NB4 (cell line): ENCODE data around the gene OBSL1.

ENCODE experiments used
- DNase-seq: peaks from one replicate; pipeline ENCODE4 v3.0.0; 2010; ENCODE audit warnings: low read depth
- H3K4me3 ChIP-seq: one replicate; pipeline ENCODE4 v1.5.1; 2011; ENCODE audit warnings: mild to moderate bottlenecking, low read depth, low read length, moderate library complexity
- CTCF ChIP-seq: IDR thresholded peaks from one replicate; pipeline ENCODE4 v1.5.1; 2012; ENCODE audit warnings: low read depth, low read length
- MYC ChIP-seq: IDR thresholded peaks from 2 replicates; pipeline ENCODE4 v1.6.1; 2011; ENCODE audit warnings: low read depth, low read length
- POLR2A ChIP-seq: IDR thresholded peaks from 2 replicates; pipeline ENCODE4 v1.6.1; 2011; ENCODE audit warnings: mild to moderate bottlenecking; ENCODE audit not compliant: insufficient read length; ENCODE audit errors: extremely low read depth
- TF ChIP-seq, protein P1 (sequence below): IDR thresholded peaks from 2 replicates; pipeline ENCODE4 v1.6.1; 2011; ENCODE audit warnings: low read depth, low read length

The OBSL1 gene

DNA sequence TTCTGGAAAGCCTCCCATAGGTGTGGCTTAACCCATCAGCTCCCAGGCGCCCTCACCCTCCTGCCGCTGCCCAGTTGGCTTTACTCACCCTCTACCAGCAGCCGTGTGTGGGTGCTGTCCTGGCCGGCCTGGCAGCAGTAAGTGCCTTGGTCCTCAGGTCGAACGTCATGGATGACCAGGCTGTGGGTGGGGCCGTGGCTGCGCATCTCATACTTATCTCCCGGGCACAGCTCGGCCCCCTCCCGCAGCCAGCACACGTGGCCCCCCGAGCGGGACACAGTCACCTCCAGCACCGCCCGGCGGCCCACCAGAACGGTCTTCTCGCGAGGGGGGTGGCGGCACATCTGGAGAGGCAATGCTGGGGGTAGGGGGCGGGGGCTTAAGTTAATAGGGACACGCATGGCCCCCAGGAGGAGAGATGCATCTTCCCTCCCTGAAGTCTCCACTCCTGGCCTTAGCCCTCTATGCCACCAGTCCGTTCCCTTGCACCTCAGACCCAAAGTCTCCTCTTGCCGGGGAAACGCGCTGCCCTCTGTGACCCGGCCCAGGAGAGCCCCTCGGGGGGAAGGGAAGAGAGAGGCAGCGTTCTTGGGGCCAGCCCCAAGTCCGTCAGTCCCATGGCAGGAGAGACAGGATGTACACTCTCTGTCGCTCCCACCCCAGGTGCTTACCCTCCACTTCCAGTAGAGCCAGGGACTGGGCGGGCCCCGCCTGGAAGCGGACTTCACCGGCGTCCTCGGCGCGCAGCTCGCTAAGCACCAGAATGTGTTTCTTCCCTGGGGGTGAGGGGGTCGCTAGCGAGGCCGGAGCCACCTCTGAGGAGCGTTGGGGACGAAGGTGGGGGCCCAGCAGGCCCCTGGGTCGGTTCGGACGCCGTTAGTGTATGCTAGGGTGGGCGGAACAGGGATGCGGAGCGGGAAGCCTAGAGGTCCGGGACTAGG lies 19.6 kb downstream of the OBSL1 start:
- TF ChIP-seq POLR2A = no peak
- TF ChIP-seq, protein P1, sequence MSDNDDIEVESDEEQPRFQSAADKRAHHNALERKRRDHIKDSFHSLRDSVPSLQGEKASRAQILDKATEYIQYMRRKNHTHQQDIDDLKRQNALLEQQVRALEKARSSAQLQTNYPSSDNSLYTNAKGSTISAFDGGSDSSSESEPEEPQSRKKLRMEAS = no peak
- TF ChIP-seq MYC = no peak
- TF ChIP-seq CTCF = no peak
- no peak for DNase-seq
- no peak overlapping the region for H3K4me3 ChIP-seq

DNA sequence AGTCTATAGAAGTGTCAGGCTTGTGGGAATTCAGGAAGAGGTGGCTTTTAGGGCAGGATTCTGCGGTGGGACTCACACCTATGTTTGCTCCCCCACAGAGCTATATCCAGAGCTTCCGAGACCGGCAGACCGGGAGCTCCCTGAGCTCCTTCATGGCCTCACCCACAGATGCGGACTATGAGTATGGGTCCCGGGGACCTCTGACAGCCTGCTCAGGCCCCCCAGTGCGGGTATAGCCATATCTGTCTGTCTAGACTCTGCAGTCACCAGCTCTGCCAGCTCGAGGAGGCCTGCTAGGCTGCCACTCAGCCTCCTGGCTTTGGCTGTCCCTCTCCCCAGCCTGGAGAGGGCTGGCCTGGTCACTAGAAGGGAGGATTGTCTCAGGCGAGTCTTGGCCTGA lies 21.7 kb downstream of the OBSL1 start:
- no peak overlapping the region for H3K4me3 ChIP-seq
- no peak for TF ChIP-seq CTCF
- TF ChIP-seq, protein P1 = no peak
- TF ChIP-seq POLR2A = no peak
- no peak for TF ChIP-seq MYC
- no peak for DNase-seq

DNA sequence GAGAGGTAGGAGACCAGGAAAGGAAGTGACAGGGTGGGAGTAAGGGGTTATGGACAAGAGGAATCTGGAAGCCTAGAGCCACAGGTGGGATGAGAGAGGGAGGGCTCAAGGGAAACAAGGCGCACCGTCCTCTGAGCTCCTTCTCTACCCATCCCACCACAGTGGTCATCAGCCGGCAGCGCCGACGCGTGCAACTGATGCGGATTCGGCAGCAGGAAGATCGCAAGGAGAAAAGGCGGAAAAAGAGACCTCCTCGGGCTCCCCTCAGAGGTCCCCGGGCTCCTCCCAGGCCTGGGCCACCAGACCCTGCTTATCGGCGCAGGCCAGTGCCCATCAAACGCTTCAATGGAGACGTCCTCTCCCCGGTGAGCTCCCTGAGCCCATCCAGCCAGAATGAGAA lies 22.3 kb downstream of the OBSL1 start:
- DNase-seq = no peak
- H3K4me3 ChIP-seq = no peak overlapping the region
- TF ChIP-seq CTCF = no peak
- no peak for TF ChIP-seq POLR2A
- TF ChIP-seq MYC = no peak
- TF ChIP-seq, protein P1 = no peak

DNA sequence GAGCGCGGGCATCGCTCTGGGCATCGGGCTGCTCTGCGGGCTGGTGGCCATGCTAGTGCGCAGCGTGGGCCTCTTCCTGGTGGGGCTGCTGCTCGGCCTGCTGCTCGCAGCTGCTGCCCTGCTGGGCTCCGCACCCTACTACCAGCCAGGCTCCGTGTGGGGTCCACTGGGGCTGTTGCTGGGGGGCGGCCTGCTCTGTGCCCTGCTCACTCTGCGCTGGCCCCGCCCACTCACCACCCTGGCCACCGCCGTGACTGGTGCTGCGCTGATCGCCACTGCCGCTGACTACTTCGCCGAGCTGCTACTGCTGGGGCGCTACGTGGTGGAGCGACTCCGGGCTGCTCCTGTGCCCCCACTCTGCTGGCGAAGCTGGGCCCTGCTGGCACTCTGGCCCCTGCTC lies 23.7 kb downstream of the OBSL1 start:
- no peak for DNase-seq
- TF ChIP-seq POLR2A (no peak), CTCF (no peak), MYC (no peak)
- TF ChIP-seq, protein P1 = no peak
- H3K4me3 ChIP-seq = no peak overlapping the region

GRCh38 chr2:219545943-219546352 lies 25.4 kb downstream of the OBSL1 start:
- TF ChIP-seq MYC = no peak
- no peak for TF ChIP-seq POLR2A
- TF ChIP-seq, protein P1 = no peak
- TF ChIP-seq CTCF = no peak
- DNase-seq = no peak

More at GRCh38 chr2:219545943-219546352, 25.4 kb downstream of the OBSL1 start:
- no peak overlapping the region for H3K4me3 ChIP-seq
